ENCODE results near the gene ANOS1.

ANOS1 gene

GRCh38 chrX:8755116-8755515, 23.2 kb upstream of the ANOS1 start:
- Mint-ChIP-seq H3K4me3 (no peak overlapping the region), H3K36me3 (ENCODE audit: low read depth) (no peaks in the 10 kb centered on the region), H3K9me3 (peaks cover 6% of the 10 kb centered on the region), H3K4me1 (no peaks in the 10 kb centered on the region), H3K27me3 (ENCODE audit: low read depth, poor library complexity) (peaks cover 12% of the 10 kb centered on the region), H3K27ac (no peak overlapping the region)
- no peak for DNase-seq
- peak; percentile 27 for TF ChIP-seq CTCF (IDR thresholded peaks at IDR 0.05)

- H3K4me1 Mint-ChIP-seq, result no peaks in the 10 kb centered on the region
- no peaks in the 10 kb centered on the region for H3K36me3 Mint-ChIP-seq (ENCODE audit: low read depth)
- H3K9me3 Mint-ChIP-seq, result no peaks in the 10 kb centered on the region
- H3K27me3 Mint-ChIP-seq (ENCODE audit: low read depth, poor library complexity), result peaks cover 37% of the 10 kb centered on the region
- no peak overlapping the region for H3K4me3 Mint-ChIP-seq
- no peak for TF ChIP-seq CTCF (IDR thresholded peaks at IDR 0.05)
- H3K27ac Mint-ChIP-seq, result no peak overlapping the region
- DNase-seq, result no peak
These were observed 17.8 kb upstream of the ANOS1 start for GRCh38 chrX:8749697-8750096.

GRCh38 chrX:8748855-8749254, 16.9 kb upstream of the ANOS1 start:
- peaks cover 33% of the 10 kb centered on the region for H3K27me3 Mint-ChIP-seq (ENCODE audit: low read depth, poor library complexity)

GRCh38 chrX:8743126-8743732, 11.3 kb upstream of the ANOS1 start:
- Mint-ChIP-seq H3K4me1 (peaks cover 14% of the 10 kb centered on the region), H3K27ac (no peak overlapping the region), H3K9me3 (no peaks in the 10 kb centered on the region), H3K4me3 (no peak overlapping the region), H3K27me3 (ENCODE audit: low read depth, poor library complexity) (peaks cover 14% of the 10 kb centered on the region), H3K36me3 (ENCODE audit: low read depth) (no peaks in the 10 kb centered on the region)
- DNase-seq, result peak; percentile 79
- TF ChIP-seq CTCF (IDR thresholded peaks at IDR 0.05), result peak; percentile 75

More at GRCh38 chrX:8748855-8749254, 16.9 kb upstream of the ANOS1 start:
- H3K27ac Mint-ChIP-seq, result no peak overlapping the region
- no peaks in the 10 kb centered on the region for H3K36me3 Mint-ChIP-seq (ENCODE audit: low read depth)
- H3K9me3 Mint-ChIP-seq, result no peaks in the 10 kb centered on the region
- H3K4me3 Mint-ChIP-seq, result no peak overlapping the region
- peak; percentile 32 for DNase-seq
- no peaks in the 10 kb centered on the region for H3K4me1 Mint-ChIP-seq
- TF ChIP-seq CTCF (IDR thresholded peaks at IDR 0.05), result peak; percentile 71

- H3K27me3 Mint-ChIP-seq (ENCODE audit: low read depth, poor library complexity), result peaks cover 12% of the 10 kb centered on the region
- no peak for DNase-seq
- no peaks in the 10 kb centered on the region for H3K9me3 Mint-ChIP-seq
- H3K36me3 Mint-ChIP-seq (ENCODE audit: low read depth), result no peaks in the 10 kb centered on the region
- TF ChIP-seq CTCF (IDR thresholded peaks at IDR 0.05), result no peak
- H3K4me3 Mint-ChIP-seq, result no peak overlapping the region
- peaks cover 18% of the 10 kb centered on the region for H3K4me1 Mint-ChIP-seq
- no peak overlapping the region for H3K27ac Mint-ChIP-seq
These were observed 10.0 kb upstream of the ANOS1 start for GRCh38 chrX:8741981-8742380.

- Mint-ChIP-seq H3K4me3 (no peak overlapping the region), H3K9me3 (no peaks in the 10 kb centered on the region), H3K4me1 (peaks cover 25% of the 10 kb centered on the region), H3K36me3 (ENCODE audit: low read depth) (no peaks in the 10 kb centered on the region), H3K27ac (no peak overlapping the region), H3K27me3 (ENCODE audit: low read depth, poor library complexity) (peaks cover 11% of the 10 kb centered on the region)
- DNase-seq, result peak; percentile 64
- peak; percentile 82 for TF ChIP-seq CTCF (IDR thresholded peaks at IDR 0.05)
These were observed 6.8 kb upstream of the ANOS1 start for GRCh38 chrX:8738588-8739189.
